ENCODE measurements around the gene TEDC2. TPM values are rescaled to one million over a fixed set of nuclear protein-coding genes. Genes with fewer than 3 reads are reported as not detected.

The TEDC2 gene
- total RNA-seq, 1 donor from 2014 or later: 0.68 TPM

GRCh38 chr16:2458887-2459646, 842 bp upstream of the TEDC2 start:
- Histone ChIP-seq H3K27me3 (ENCODE audit: low read depth) (no peaks in the 10 kb centered on the region), H3K9me3 (no peaks in the 10 kb centered on the region), H3K36me3 (peaks cover 4% of the 10 kb centered on the region), H3K27ac (no peak overlapping the region), H3K4me3 (peak overlapping the region; percentile 67), H3K4me1 (peaks cover 16% of the 10 kb centered on the region)
- TF ChIP-seq CTCF (IDR thresholded peaks at IDR 0.05): no peak
- intact Hi-C loops (cut with DNase I): no loop called here
- ATAC-seq: peak in 1 of 2 donors; percentile 3
- no peak for DNase-seq

GRCh38 chr16:2460391-2460713, 443 bp downstream of the TEDC2 start:
- intact Hi-C loops (cut with DNase I): no loop called here
- Histone ChIP-seq H3K4me3 (peak overlapping the region; percentile 67), H3K4me1 (peaks cover 16% of the 10 kb centered on the region), H3K27ac (no peak overlapping the region), H3K9me3 (no peaks in the 10 kb centered on the region), H3K27me3 (ENCODE audit: low read depth) (no peaks in the 10 kb centered on the region), H3K36me3 (no peaks in the 10 kb centered on the region)
- ATAC-seq (no peak), DNase-seq (no peak)
- no peak for TF ChIP-seq CTCF (IDR thresholded peaks at IDR 0.05)

DNA sequence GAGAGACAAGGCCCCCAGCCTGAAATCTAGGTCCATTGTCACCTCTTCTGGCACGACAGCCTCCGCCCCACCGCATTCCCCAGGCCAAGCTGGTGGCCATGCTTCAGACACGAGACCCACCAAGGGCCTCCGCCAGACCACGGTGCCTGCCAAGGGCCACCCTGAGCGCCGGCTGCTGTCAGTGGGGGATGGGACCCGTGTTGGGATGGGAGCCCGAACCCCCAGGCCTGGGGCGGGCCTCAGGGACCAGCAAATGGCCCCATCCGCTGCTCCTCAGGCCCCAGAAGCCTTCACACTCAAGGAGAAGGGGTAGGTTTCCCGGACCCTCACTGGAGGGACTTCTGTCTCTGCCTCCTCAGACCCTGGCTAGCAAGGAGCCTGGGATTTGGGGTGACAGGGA, 1.0 kb downstream of the TEDC2 start:
- ATAC-seq: no peak
- Histone ChIP-seq H3K4me1 (peaks cover 16% of the 10 kb centered on the region), H3K9me3 (no peaks in the 10 kb centered on the region), H3K4me3 (no peak overlapping the region), H3K36me3 (no peaks in the 10 kb centered on the region), H3K27ac (no peak overlapping the region), H3K27me3 (ENCODE audit: low read depth) (no peaks in the 10 kb centered on the region)
- no peak for DNase-seq
- intact Hi-C loops (cut with DNase I): no loop called here
- TF ChIP-seq CTCF (IDR thresholded peaks at IDR 0.05): no peak

- DNase-seq (peak; percentile 39), ATAC-seq (no peak)
- intact Hi-C loops (cut with DNase I): no loop called here
- Histone ChIP-seq H3K36me3 (no peaks in the 10 kb centered on the region), H3K27me3 (ENCODE audit: low read depth) (no peaks in the 10 kb centered on the region), H3K9me3 (no peaks in the 10 kb centered on the region), H3K4me3 (no peak overlapping the region), H3K4me1 (peaks cover 16% of the 10 kb centered on the region), H3K27ac (no peak overlapping the region)
- no peak for TF ChIP-seq CTCF (IDR thresholded peaks at IDR 0.05)
These were observed 2.3 kb downstream of the TEDC2 start for GRCh38 chr16:2462031-2462866.

GRCh38 chr16:2464333-2464732, 4.4 kb downstream of the TEDC2 start:
- Histone ChIP-seq H3K4me1 (peaks cover 27% of the 10 kb centered on the region), H3K36me3 (no peaks in the 10 kb centered on the region), H3K9me3 (no peaks in the 10 kb centered on the region), H3K4me3 (no peak overlapping the region), H3K27me3 (ENCODE audit: low read depth) (peaks cover 17% of the 10 kb centered on the region), H3K27ac (no peak overlapping the region)
- DNase-seq: no peak
- ATAC-seq: no peak
- TF ChIP-seq CTCF (IDR thresholded peaks at IDR 0.05): no peak
- intact Hi-C loops (cut with DNase I): no loop called here

All from lower lobe of right lung (tissue), 2 donors.